Measurements from ENCODE around the gene ANGPTL2.

ANGPTL2 gene

DNA sequence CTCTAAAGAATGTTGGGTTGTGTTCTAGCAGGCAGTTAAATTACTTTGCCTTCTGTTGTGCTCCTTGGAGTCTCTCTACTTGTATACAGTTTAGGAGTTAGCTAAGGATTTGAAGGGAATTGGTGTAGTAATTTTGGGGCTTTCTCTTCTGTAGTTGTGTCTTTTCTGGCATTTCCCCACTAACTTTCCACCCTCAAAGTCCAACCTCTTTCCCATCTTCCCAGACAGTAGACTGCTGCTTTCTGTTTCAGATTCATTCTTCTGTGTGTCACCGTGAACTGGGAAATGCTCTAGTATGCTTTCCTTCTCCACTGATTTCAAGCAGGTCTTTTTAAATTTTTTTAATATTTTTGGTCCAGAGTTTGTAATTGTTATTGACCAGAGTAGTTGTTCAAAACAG, 4.5 kb upstream of the ANGPTL2 start:
- no peak for DNase-seq (ENCODE audit: low read depth)
- in situ Hi-C loops (cut with HindIII; ENCODE audit: low sequenced_read_pairs), result no loop called here
- H3K4me3 ChIP-seq (ENCODE audit: low read depth, low read length), result no peak overlapping the region
- TF ChIP-seq, protein P1, sequence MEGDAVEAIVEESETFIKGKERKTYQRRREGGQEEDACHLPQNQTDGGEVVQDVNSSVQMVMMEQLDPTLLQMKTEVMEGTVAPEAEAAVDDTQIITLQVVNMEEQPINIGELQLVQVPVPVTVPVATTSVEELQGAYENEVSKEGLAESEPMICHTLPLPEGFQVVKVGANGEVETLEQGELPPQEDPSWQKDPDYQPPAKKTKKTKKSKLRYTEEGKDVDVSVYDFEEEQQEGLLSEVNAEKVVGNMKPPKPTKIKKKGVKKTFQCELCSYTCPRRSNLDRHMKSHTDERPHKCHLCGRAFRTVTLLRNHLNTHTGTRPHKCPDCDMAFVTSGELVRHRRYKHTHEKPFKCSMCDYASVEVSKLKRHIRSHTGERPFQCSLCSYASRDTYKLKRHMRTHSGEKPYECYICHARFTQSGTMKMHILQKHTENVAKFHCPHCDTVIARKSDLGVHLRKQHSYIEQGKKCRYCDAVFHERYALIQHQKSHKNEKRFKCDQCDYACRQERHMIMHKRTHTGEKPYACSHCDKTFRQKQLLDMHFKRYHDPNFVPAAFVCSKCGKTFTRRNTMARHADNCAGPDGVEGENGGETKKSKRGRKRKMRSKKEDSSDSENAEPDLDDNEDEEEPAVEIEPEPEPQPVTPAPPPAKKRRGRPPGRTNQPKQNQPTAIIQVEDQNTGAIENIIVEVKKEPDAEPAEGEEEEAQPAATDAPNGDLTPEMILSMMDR (IDR thresholded peaks at IDR 0.05; ENCODE audit: low read depth, low read length, missing control alignments), result no peak

DNA sequence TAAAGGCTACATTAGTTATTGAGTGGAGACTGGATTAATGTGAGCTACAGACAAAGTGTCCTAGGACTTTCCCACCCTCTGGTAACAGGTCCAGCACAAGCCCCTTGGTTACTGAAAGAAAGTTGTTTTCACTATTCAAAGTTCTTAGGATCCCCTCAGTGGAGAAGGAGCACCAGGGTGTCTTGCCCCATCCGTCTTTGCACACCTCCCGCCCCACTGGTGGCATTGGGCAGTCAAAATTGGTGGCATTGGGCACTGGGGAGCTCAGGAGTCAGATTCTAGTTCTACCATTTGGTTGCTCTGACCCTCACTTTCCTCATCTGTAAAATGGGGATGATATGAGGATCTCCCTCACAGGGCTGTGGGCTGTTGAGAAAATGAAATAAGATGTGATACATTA, 2.4 kb upstream of the ANGPTL2 start:
- no peak for DNase-seq (ENCODE audit: low read depth)
- in situ Hi-C loops (cut with HindIII; ENCODE audit: low sequenced_read_pairs), result no loop called here
- H3K4me3 ChIP-seq (ENCODE audit: low read depth, low read length), result no peak overlapping the region
- TF ChIP-seq, protein P1 (IDR thresholded peaks at IDR 0.05; ENCODE audit: low read depth, low read length, missing control alignments), result no peak

DNA sequence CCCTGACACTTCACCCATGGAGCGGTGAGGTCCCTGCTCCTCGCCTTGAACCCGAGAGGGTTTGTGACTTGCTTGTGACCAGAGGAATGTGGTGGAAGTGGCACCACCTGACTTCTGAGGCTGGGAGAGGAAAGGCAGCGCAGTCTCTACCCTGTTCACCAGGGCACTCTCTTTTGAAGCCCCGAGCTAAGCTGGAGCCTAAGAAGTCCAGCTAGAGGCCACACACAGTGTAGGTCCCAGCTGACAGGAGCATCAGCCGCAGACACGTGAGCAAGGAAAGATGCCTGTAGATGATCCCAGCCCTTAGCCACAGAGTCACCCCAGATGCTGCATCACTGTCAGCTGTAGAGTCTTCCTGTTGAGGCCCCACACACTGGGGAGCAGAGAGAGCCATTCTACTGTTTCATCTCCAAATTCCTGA, 1.7 kb upstream of the ANGPTL2 start:
- TF ChIP-seq, protein P1 (IDR thresholded peaks at IDR 0.05; ENCODE audit: low read depth, low read length, missing control alignments), result no peak
- H3K4me3 ChIP-seq (ENCODE audit: low read depth, low read length), result no peak overlapping the region
- in situ Hi-C loops (cut with HindIII; ENCODE audit: low sequenced_read_pairs), result no loop called here
- DNase-seq (ENCODE audit: low read depth), result no peak

DNA sequence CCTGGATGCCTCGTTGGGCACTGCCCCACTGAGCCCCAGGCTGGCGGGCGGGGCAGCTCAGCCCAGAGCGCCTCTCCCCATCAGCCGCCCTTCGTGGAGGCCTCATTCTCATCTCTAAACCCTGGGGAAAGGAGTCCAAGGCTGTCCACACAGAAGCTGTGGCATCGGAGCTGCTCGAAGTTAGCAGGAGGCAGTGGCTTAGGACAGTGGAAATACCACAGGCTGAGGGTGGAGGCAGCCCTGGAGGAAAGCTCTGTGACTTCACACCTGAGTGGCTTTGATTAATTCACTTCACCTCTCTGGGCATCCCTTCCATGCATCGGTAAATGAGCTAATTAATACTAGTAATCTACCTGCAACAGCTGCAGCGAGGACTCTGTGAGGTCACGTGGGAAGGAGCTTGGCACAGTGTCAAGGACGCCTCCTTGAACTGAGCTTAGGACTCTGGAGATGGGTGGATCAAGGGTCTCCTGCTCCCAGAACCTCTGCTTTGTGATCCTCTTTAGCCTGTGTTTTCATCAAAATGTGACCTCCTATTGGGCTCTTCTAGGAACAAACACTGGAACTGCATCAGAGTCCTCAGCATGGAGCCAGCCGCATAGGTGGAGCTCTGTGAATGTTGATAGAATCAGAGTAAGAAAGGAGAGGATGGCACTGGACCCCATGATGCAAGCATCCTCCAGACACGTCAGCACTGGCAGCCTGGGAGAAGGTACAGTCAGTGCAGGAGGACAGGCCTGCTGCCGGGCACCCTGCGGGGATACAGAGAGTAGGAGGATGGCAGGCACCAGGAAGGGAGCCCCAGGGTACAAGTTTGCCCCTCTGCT, 842 bp upstream of the ANGPTL2 start:
- DNase-seq (ENCODE audit: low read depth), result no peak
- TF ChIP-seq, protein P1 (IDR thresholded peaks at IDR 0.05; ENCODE audit: low read depth, low read length, missing control alignments), result no peak
- in situ Hi-C loops (cut with HindIII; ENCODE audit: low sequenced_read_pairs), result no loop called here
- peak overlapping the region; percentile 56 for H3K4me3 ChIP-seq (ENCODE audit: low read depth, low read length)

DNA sequence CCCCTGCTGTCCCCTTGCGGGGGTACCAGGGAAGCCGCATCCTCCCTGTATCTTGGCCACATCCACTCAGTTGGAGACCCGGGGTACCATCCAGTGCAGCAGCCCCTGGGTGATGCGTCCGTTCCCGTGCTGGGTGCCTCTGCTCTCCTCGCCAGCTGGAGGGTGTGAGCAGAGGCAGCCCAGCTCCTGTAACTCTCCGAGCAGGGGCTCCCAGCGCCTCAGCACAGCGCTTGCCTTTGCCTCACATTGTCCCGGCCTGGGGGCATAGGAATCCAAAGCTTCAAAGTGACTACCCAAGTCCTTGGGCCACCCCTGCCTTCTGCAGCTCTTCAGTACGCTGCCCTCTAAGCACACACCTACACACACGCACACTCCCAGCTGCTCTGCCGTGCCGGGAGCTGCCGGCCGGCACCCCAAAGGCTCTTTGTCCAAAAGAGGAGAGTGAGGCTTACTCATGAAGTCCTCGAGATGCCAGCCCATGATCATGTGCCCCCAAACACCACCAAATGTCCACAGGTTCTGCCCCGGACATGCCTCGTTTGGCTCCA, 733 bp downstream of the ANGPTL2 start:
- DNase-seq (ENCODE audit: low read depth), result no peak
- H3K4me3 ChIP-seq (ENCODE audit: low read depth, low read length), result peak overlapping the region; percentile 56
- TF ChIP-seq, protein P1 (IDR thresholded peaks at IDR 0.05; ENCODE audit: low read depth, low read length, missing control alignments), result no peak
- in situ Hi-C loops (cut with HindIII; ENCODE audit: low sequenced_read_pairs), result no loop called here

DNA sequence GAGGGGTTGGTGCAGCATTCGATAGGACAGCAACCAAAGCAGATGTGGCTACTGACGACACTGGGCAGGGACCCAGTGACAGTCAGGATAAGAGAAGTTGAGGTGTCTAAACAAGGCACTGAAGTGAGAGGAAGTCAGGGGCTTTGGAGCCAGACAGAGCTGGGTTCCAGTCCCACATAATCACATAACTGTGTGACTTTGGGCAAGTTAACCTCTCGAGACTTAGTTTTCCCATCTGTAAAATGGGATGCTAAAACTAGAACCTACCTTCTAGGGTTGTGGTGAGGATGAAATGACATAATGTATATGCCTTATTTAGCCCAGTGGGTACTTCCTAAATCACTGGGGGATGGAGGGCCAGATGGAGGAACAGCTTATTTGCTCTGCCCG, 3.1 kb downstream of the ANGPTL2 start:
- TF ChIP-seq, protein P1 (IDR thresholded peaks at IDR 0.05; ENCODE audit: low read depth, low read length, missing control alignments), result no peak
- DNase-seq (ENCODE audit: low read depth), result no peak
- in situ Hi-C loops (cut with HindIII; ENCODE audit: low sequenced_read_pairs), result no loop called here
- no peak overlapping the region for H3K4me3 ChIP-seq (ENCODE audit: low read depth, low read length)

Data from astrocyte of the cerebellum (primary cell).